Smooth muscle cell (in vitro differentiated cells): ENCODE results near the gene NOVA1. TPM values are rescaled to one million over a fixed set of nuclear protein-coding genes. Genes with fewer than 3 reads are reported as not detected.

Experiments
- DNase-seq: peaks from one replicate; lab custom pipeline; 2025; ENCODE audit not compliant: unreplicated experiment; lab: John Stamatoyannopoulos, UW
- H2AFZ ChIP-seq: fragments of 200-600 bp; sonication (generic); 2 replicates; pipeline ENCODE4 v1.6.0; 2016; ENCODE audit warnings: antibody characterized with exemption, low read depth, mild to moderate bottlenecking
- H3F3A ChIP-seq: fragments of 200-600 bp; sonication (generic); 2 replicates; pipeline ENCODE4 v1.6.0; 2017; ENCODE audit warnings: antibody characterized with exemption, low read depth
- H3K27ac ChIP-seq: fragments of 200-600 bp; sonication (generic); 2 replicates; pipeline ENCODE4 v1.5.1; 2016; ENCODE audit warnings: low read depth, mild to moderate bottlenecking
- H3K27me3 ChIP-seq: fragments of 200-600 bp; sonication (generic); 2 replicates; pipeline ENCODE4 v1.6.1; 2016; ENCODE audit warnings: low read depth, mild to moderate bottlenecking
- H3K36me3 ChIP-seq: fragments of 200-600 bp; sonication (generic); 2 replicates; pipeline ENCODE4 v1.5.1; 2016; ENCODE audit warnings: low read depth
- H3K4me1 ChIP-seq: fragments of 200-600 bp; sonication (generic); 2 replicates; pipeline ENCODE4 v1.5.1; 2016; ENCODE audit warnings: low read depth
- H3K4me2 ChIP-seq: fragments of 200-600 bp; sonication (generic); 2 replicates; pipeline ENCODE4 v1.6.0; 2016; ENCODE audit warnings: mild to moderate bottlenecking
- H3K4me3 ChIP-seq: fragments of 200-600 bp; sonication (generic); 2 replicates; pipeline ENCODE4 v1.5.1; 2016; ENCODE audit warnings: mild to moderate bottlenecking
- H3K79me2 ChIP-seq: fragments of 200-600 bp; sonication (generic); 2 replicates; pipeline ENCODE4 v1.6.0; 2016; ENCODE audit warnings: low read depth, mild to moderate bottlenecking
- H3K9ac ChIP-seq: fragments of 200-600 bp; sonication (generic); 2 replicates; pipeline ENCODE4 v1.6.0; 2016; ENCODE audit warnings: low read depth
- H3K9me3 ChIP-seq: fragments of 200-600 bp; sonication (generic); replicated peaks from 2 replicates; pipeline ENCODE4 v1.5.1; 2016; ENCODE audit warnings: low read depth
- H4K20me1 ChIP-seq: fragments of 200-600 bp; sonication (generic); 2 replicates; pipeline ENCODE4 v1.6.0; 2016; ENCODE audit warnings: low read depth
- WGBS: methylation state at CpG from one replicate; pipeline ENCODE4 v1.1.7; 2016; ENCODE audit warnings: low lambda C conversion rate; 5-methylcytosine and 5-hydroxymethylcytosine counted together
- polyA plus RNA-seq: library from polyadenylated mRNA; unstranded; fragments of >200 nt; fragmentation: Nextera tagmentation; extraction: Ambion mirVana; gene quantifications from 2 replicates; pipeline ENCODE4 v1.2.1, GENCODE V29; 2016
- total RNA-seq: library from RNA; depleted of rRNA; stranded (reverse); fragments of >200 nt; gene quantifications from 2 replicates; pipeline ENCODE4 v1.2.3, GENCODE V29; 2014
- TF ChIP-seq, protein P1 (sequence below): fragments of 200-600 bp; sonication (generic); IDR thresholded peaks from 2 replicates; pipeline ENCODE4 v1.5.1; 2017; ENCODE audit warnings: borderline replicate concordance, mild to moderate bottlenecking, antibody characterized with exemption; ENCODE audit not compliant: insufficient read depth, poor library complexity, severe bottlenecking

Gene NOVA1
- total and polyA plus RNA-seq, 2 experiments from 2014 or later: 1.2 to 4.6 TPM

DNA sequence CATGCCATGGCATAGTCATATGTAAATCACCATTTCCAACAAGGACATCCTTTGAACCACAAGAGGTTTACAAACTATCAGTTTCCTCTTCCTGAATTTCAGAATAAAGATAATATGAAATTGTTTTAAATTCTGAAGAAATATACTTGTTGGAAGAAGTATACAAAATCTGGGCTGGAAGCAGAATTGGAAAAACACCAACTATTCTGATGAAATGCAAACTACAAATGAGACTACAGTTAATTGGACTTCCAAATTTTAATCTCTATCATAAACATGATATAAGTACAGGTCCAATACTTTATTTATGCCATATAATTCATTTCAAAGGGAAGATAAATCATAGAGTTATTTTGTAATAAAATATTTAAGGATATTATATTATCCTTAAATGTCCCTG, 80.1 kb downstream of the NOVA1 start:
- no peak for DNase-seq
- TF ChIP-seq, protein P1, sequence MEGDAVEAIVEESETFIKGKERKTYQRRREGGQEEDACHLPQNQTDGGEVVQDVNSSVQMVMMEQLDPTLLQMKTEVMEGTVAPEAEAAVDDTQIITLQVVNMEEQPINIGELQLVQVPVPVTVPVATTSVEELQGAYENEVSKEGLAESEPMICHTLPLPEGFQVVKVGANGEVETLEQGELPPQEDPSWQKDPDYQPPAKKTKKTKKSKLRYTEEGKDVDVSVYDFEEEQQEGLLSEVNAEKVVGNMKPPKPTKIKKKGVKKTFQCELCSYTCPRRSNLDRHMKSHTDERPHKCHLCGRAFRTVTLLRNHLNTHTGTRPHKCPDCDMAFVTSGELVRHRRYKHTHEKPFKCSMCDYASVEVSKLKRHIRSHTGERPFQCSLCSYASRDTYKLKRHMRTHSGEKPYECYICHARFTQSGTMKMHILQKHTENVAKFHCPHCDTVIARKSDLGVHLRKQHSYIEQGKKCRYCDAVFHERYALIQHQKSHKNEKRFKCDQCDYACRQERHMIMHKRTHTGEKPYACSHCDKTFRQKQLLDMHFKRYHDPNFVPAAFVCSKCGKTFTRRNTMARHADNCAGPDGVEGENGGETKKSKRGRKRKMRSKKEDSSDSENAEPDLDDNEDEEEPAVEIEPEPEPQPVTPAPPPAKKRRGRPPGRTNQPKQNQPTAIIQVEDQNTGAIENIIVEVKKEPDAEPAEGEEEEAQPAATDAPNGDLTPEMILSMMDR: no peak
- Histone ChIP-seq H3F3A (no peaks in the 10 kb centered on the region), H3K27me3 (no peaks in the 10 kb centered on the region), H3K4me2 (no peak overlapping the region), H3K36me3 (no peaks in the 10 kb centered on the region), H3K79me2 (no peaks in the 10 kb centered on the region), H3K4me1 (no peaks in the 10 kb centered on the region), H3K9ac (no peak overlapping the region), H3K9me3 (no peaks in the 10 kb centered on the region), H4K20me1 (no peaks in the 10 kb centered on the region), H3K27ac (no peak overlapping the region), H3K4me3 (no peak overlapping the region), H2AFZ (no peak overlapping the region)

DNA sequence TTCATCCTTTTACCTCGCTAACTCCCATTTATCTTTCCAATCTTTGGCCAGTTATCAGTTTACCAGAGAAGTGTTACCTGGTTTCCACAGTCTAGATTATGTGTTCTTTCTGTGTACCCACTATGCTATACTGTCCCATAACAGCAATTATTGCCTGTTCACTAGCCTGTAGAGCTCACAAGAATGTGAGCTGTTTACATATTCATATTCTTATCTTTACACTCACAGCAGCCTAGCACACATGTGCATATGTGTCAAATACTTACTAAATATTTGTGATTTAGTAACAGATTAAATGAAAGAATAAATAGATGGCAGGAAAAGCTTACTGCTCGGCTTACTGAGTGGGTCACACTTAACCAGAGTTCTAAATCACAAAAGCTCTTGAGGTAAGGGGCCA, 97.8 kb downstream of the NOVA1 start:
- no peak overlapping the region for H3K27ac ChIP-seq
- DNase-seq: no peak
- no peaks in the 10 kb centered on the region for H3K79me2 ChIP-seq
- no peak overlapping the region for H3K9ac ChIP-seq
- H3K4me2 ChIP-seq: no peak overlapping the region
- no peaks in the 10 kb centered on the region for H4K20me1 ChIP-seq
- no peaks in the 10 kb centered on the region for H3K27me3 ChIP-seq
- no peak overlapping the region for H3K4me3 ChIP-seq
- no peak overlapping the region for H2AFZ ChIP-seq
- 83% methylated on average over 2 of the region's 2 CpGs for WGBS
- H3K9me3 ChIP-seq: no peaks in the 10 kb centered on the region
- H3K4me1 ChIP-seq: no peaks in the 10 kb centered on the region
- H3F3A ChIP-seq: no peaks in the 10 kb centered on the region
- TF ChIP-seq, protein P1: no peak
- no peaks in the 10 kb centered on the region for H3K36me3 ChIP-seq

DNA sequence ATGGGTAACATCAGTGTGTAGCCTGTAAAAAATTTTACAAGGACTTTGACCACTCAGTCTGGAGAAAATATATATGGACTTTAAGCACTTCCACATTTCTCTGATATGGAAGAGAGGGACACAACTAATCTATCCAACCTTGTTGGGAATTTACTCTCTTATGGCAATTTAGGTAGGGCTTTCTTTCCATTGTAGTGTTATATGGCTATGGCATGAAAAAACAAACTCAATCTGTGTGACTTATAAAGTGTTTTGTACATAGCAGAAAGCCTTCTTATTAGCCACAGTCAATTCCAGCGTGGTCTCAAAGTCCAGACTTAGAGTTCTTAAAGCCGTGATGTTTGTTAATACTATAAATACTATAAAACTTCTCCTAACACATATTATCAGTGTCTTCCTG, 98.3 kb downstream of the NOVA1 start:
- no peak for DNase-seq
- Histone ChIP-seq H3K4me1 (no peaks in the 10 kb centered on the region), H3K9ac (no peak overlapping the region), H3K9me3 (no peaks in the 10 kb centered on the region), H4K20me1 (no peaks in the 10 kb centered on the region), H3K79me2 (no peaks in the 10 kb centered on the region), H3K27me3 (no peaks in the 10 kb centered on the region), H3K4me3 (no peak overlapping the region), H3K27ac (no peak overlapping the region), H3F3A (no peaks in the 10 kb centered on the region), H3K4me2 (no peak overlapping the region), H2AFZ (no peak overlapping the region), H3K36me3 (no peaks in the 10 kb centered on the region)
- WGBS: 91% methylated on average over 2 of the region's 2 CpGs
- TF ChIP-seq, protein P1: no peak

DNA sequence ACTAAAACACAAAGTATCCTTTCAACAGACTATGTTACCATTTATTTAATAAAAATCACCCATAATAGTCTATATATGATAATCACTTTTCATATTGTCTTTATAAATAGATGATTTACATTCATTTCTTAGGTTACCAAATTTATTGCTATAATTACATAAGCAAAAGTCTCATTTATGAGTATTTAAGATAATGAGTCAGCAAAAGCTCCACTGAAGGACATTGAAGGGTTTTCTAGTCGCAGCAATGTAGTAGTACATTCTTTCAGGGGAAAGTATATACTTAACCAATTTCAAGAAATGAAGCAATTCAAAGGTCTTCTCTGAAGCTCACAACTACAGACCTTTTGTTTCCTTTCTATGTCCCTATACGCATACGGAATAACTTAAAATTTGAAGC, 110.9 kb downstream of the NOVA1 start:
- H3F3A ChIP-seq: no peaks in the 10 kb centered on the region
- H4K20me1 ChIP-seq: no peaks in the 10 kb centered on the region
- DNase-seq: no peak
- H3K9me3 ChIP-seq: no peaks in the 10 kb centered on the region
- 95% methylated on average over 3 of the region's 3 CpGs for WGBS
- no peak overlapping the region for H3K4me3 ChIP-seq
- TF ChIP-seq, protein P1: no peak
- no peak overlapping the region for H3K4me2 ChIP-seq
- no peak overlapping the region for H3K9ac ChIP-seq
- no peaks in the 10 kb centered on the region for H3K36me3 ChIP-seq
- H3K27me3 ChIP-seq: no peaks in the 10 kb centered on the region
- no peaks in the 10 kb centered on the region for H3K79me2 ChIP-seq
- no peaks in the 10 kb centered on the region for H3K4me1 ChIP-seq
- no peak overlapping the region for H3K27ac ChIP-seq
- H2AFZ ChIP-seq: no peak overlapping the region
